Measurements from ENCODE around the gene TMEM179. TPM values are rescaled to one million over a fixed set of nuclear protein-coding genes. Genes with fewer than 3 reads are reported as not detected.
A peak's percentile ranks its signal among the peaks of the same experiment; 100 is the strongest.

The TMEM179 gene
- total and polyA plus RNA-seq, 2 of the 8 experiments (the other 6 are each of a cell fraction or from before 2014, with no cell fraction given): 2.9 to 4.0 TPM

DNA sequence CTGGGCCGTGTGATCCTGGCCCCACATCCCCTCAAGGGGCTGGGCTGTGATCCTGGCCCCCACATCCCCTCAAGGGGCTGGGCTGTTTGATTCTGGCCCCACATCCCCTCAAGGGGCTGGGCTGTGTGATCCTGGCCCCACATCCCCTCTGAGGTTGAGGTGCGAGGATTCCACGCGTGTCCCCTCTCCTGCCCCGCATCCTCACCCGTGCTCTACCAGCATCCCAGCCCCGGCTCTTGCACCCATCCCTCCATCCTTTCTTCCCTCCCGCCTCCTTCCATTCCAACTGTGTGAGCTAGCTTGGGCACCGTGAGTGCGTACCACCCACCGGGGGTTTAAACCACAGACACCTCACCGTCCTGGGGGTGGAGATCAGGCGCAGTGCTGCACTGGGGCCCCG, 31.1 kb upstream of the TMEM179 start:
- no peaks in the 10 kb centered on the region for H3K79me2 ChIP-seq (ENCODE audit: control insufficient read depth in 1 of 2, insufficient read depth in 2 of 2, low read length in 2 of 2)
- H3K23ac ChIP-seq (ENCODE audit: insufficient read length): no peak overlapping the region
- no peak overlapping the region for H3K14ac ChIP-seq (ENCODE audit: insufficient read length)
- no peak overlapping the region for H4K91ac ChIP-seq (replicated peaks; ENCODE audit: insufficient read length, low read length)
- no peak overlapping the region for H3K56ac ChIP-seq (replicated peaks; ENCODE audit: insufficient read length, low read depth, low read length)
- WGBS, 2 experiments (ENCODE audit: extremely low coverage in 1 of 2, insufficient coverage in 1 of 2, insufficient read length in 1 of 2, insufficient replicate concordance in 2 of 2, low coverage in 1 of 2, low lambda C conversion rate in 2 of 2, missing lambda C conversion rate in 1 of 2): 91% methylated on average over 13 of the region's 14 CpGs; no CpG with 5 or more reads in 1 of the 2 experiments
- H3K18ac ChIP-seq (ENCODE audit: extremely low read depth, low read length): no peak overlapping the region
- H3K36me3 ChIP-seq (ENCODE audit: control insufficient read depth in 2 of 4, insufficient read depth in 4 of 4, low read length in 3 of 4): no peaks in the 10 kb centered on the region
- no peak overlapping the region for H3K4me3 ChIP-seq (ENCODE audit: extremely low read depth in 1 of 4, insufficient read depth in 2 of 4, low read depth in 3 of 4, low read length in 4 of 4)
- H4K20me1 ChIP-seq (replicated peaks in 1 of 2; ENCODE audit: control insufficient read depth in 1 of 2, insufficient read depth in 2 of 2, low read length in 2 of 2): no peaks in the 10 kb centered on the region
- H3K4me2 ChIP-seq (ENCODE audit: insufficient read depth in 1 of 2, low read depth in 2 of 2, low read length in 2 of 2): no peak overlapping the region
- no peak for DNase-seq (ENCODE audit: low read depth in 1 of 2, low spot score in 2 of 2)
- no peaks in the 10 kb centered on the region for H3K9me3 ChIP-seq (ENCODE audit: insufficient read depth in 2 of 2, low read depth in 1 of 2, low read length in 1 of 2)
- H3K9ac ChIP-seq (replicated peaks in 1 of 4; ENCODE audit: extremely low read depth in 1 of 4, low read depth in 3 of 4, low read length in 3 of 4): no peak overlapping the region
- no peaks in the 10 kb centered on the region; a peak in 1 of 7 replicates for H3K27me3 ChIP-seq (replicated peaks in 1 of 4; ENCODE audit: control insufficient read depth in 3 of 4, extremely low read depth in 1 of 4, insufficient read depth in 3 of 4, low read length in 3 of 4)
- H3K4ac ChIP-seq (replicated peaks; ENCODE audit: insufficient read length, low read depth, low read length): no peak overlapping the region
- FAIRE-seq: no peak
- H2BK5ac ChIP-seq (ENCODE audit: low read depth, low read length): no peak overlapping the region
- peak overlapping the region; percentile 4; the same call in 1 of the 2 replicates for H4K8ac ChIP-seq (ENCODE audit: extremely low read depth, insufficient read depth, low read length)
- H4K5ac ChIP-seq (ENCODE audit: insufficient read length, low read depth, low read length): no peak overlapping the region
- no peak overlapping the region for H3K27ac ChIP-seq (ENCODE audit: low read depth, low read length)
- H2BK15ac ChIP-seq (ENCODE audit: low read length): no peak overlapping the region
- POLR2A ChIA-PET (ENCODE audit: partially characterized antibody): no interaction called here
- no peak overlapping the region for H2AFZ ChIP-seq (ENCODE audit: low read length)
- no peak overlapping the region for H2BK12ac ChIP-seq (ENCODE audit: low read depth, low read length)
- H2BK20ac ChIP-seq (ENCODE audit: low read length): no peak overlapping the region
- CTCF ChIA-PET (ENCODE audit: partially characterized antibody): interaction anchor here (1.2 kb wide), 1 partner anchor 58 kb away, joined by 3 read pairs; no protein-coding TSS in a partner anchor
- no peak overlapping the region for H2AK5ac ChIP-seq (ENCODE audit: low read depth, low read length)
- H3K4me1 ChIP-seq (replicated peaks in 1 of 4; ENCODE audit: control insufficient read depth in 3 of 4, insufficient read depth in 4 of 4, low read length in 3 of 4): no peaks in the 10 kb centered on the region
- H3K23me2 ChIP-seq (ENCODE audit: low read depth, low read length): no peaks in the 10 kb centered on the region
- no peaks in the 10 kb centered on the region for H3K79me1 ChIP-seq (ENCODE audit: low read depth, low read length)
- no peak overlapping the region for H2BK120ac ChIP-seq (replicated peaks; ENCODE audit: low read depth, low read length)
- TF ChIP-seq, protein P1, sequence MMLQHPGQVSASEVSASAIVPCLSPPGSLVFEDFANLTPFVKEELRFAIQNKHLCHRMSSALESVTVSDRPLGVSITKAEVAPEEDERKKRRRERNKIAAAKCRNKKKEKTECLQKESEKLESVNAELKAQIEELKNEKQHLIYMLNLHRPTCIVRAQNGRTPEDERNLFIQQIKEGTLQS (IDR thresholded peaks at IDR 0.05; ENCODE audit: insufficient read depth, low read depth, low read length): no peak
- no peak for TF ChIP-seq RAD21 (IDR thresholded peaks at IDR 0.05 in 1 of 2, conservative IDR thresholded peaks at IDR 0.05 in 1 of 2; ENCODE audit: low read depth in 2 of 2, low read length in 2 of 2)
- no peak for TF ChIP-seq SP1 (IDR thresholded peaks at IDR 0.05; ENCODE audit: low read depth, low read length)
- TF ChIP-seq MAX (IDR thresholded peaks at IDR 0.05): no peak
- TF ChIP-seq RBBP5 (IDR thresholded peaks at IDR 0.05; ENCODE audit: borderline replicate concordance, low read depth, low read length): no peak
- TF ChIP-seq FOSL1 (IDR thresholded peaks at IDR 0.05; ENCODE audit: insufficient read depth, low read depth, low read length): no peak
- no peak for TF ChIP-seq CEBPB (IDR thresholded peaks at IDR 0.05; ENCODE audit: low read depth, low read length)
- TF ChIP-seq MAFK (IDR thresholded peaks at IDR 0.05; ENCODE audit: low read depth, low read length): no peak
- no peak for TF ChIP-seq RXRA (IDR thresholded peaks at IDR 0.05; ENCODE audit: insufficient read depth, low read depth, low read length)
- TF ChIP-seq EZH2 (IDR thresholded peaks at IDR 0.05; ENCODE audit: low read depth, low read length, severe bottlenecking): no peak
- no peak for TF ChIP-seq SIX5 (IDR thresholded peaks at IDR 0.05; ENCODE audit: low read depth, low read length)

All from H1 (cell line).